LoVo (cell line): ENCODE data around the gene INTS1.
"Not testable (repeated sequence)": the region's sequence is repeated elsewhere in the genome, so short reads cannot be mapped to it uniquely, and the experiment has no call there.

Experiments
- DNase-seq: peaks from one replicate; pipeline ENCODE4 v3.0.0-alpha.2; 2016; ENCODE audit warnings: low spot score

The INTS1 gene

GRCh38 chr7:1529383-1530116 is 25.4 kb upstream of the INTS1 start:
- DNase-seq, result no peak

GRCh38 chr7:1526271-1526754 is 22.1 kb upstream of the INTS1 start:
- DNase-seq, result no peak

GRCh38 chr7:1525409-1525808 is 21.2 kb upstream of the INTS1 start:
- DNase-seq, result no peak

GRCh38 chr7:1523844-1524243 is 19.7 kb upstream of the INTS1 start:
- DNase-seq, result no peak

- no peak for DNase-seq
Measured at GRCh38 chr7:1523208-1523607, 19.0 kb upstream of the INTS1 start.

GRCh38 chr7:1521456-1521855 is 17.3 kb upstream of the INTS1 start:
- DNase-seq, result no peak

- peak; percentile 76 for DNase-seq
Measured at GRCh38 chr7:1520539-1521234, 16.5 kb upstream of the INTS1 start.

GRCh38 chr7:1519322-1519922 is 15.2 kb upstream of the INTS1 start:
- not testable (repeated sequence) for DNase-seq

GRCh38 chr7:1516586-1517251 is 12.5 kb upstream of the INTS1 start:
- no peak for DNase-seq

- not testable (repeated sequence) for DNase-seq
Measured at GRCh38 chr7:1515509-1515967, 11.3 kb upstream of the INTS1 start.

GRCh38 chr7:1514995-1515401 is 10.8 kb upstream of the INTS1 start:
- DNase-seq, result no peak

- DNase-seq, result no peak
Measured at GRCh38 chr7:1514407-1514806, 10.2 kb upstream of the INTS1 start.

- DNase-seq, result no peak
Measured at GRCh38 chr7:1513657-1514095, 9.5 kb upstream of the INTS1 start.

GRCh38 chr7:1512781-1513656 is 8.8 kb upstream of the INTS1 start:
- DNase-seq, result no peak

- DNase-seq, result no peak
Measured at GRCh38 chr7:1511444-1512422, 7.5 kb upstream of the INTS1 start.

- no peak for DNase-seq
Measured at GRCh38 chr7:1510780-1511154, 6.6 kb upstream of the INTS1 start.

- no peak for DNase-seq
Measured at GRCh38 chr7:1509226-1509625, 5.0 kb upstream of the INTS1 start.

- no peak for DNase-seq
Measured at GRCh38 chr7:1508277-1508758, 4.1 kb upstream of the INTS1 start.

- no peak for DNase-seq
Measured at GRCh38 chr7:1505731-1506550, 1.8 kb upstream of the INTS1 start.
